22Rv1 (cell line): ENCODE measurements around the gene OTOF.

Experiments used
- CTCF ChIP-seq: fragments of 450-650 bp; IDR thresholded peaks from 2 replicates; pipeline ENCODE4 v1.5.1; 2017; ENCODE audit warnings: mild to moderate bottlenecking
- ZFX ChIP-seq: fragments of 450-650 bp; IDR thresholded peaks from 2 replicates; pipeline ENCODE4 v1.6.1; 2017; ENCODE audit warnings: antibody characterized with exemption, borderline replicate concordance

- TF ChIP-seq CTCF (no peak), ZFX (no peak)
Measured at GRCh38 chr2:26478366-26478765, 442 bp upstream of the OTOF start.
